HL-60/S4 treated with phorbol 12-myristate 13-acetate at 8.2 ng/mL for 4 days and 3 days (cell line): ENCODE data around the gene TRIM33.

Experiments
- in situ Hi-C: fragments of 300-500 bp; cut with MboI; formaldehyde crosslinking; loops from 2 replicates; pipeline ENCODE4 v1.15.0; 2022; ENCODE audit warnings: low sequenced_read_pairs

The TRIM33 gene

GRCh38 chr1:114511032-114511785 lies at the start of gene TRIM33:
TRIM33 (minus strand) TSS chr1:114511203; CDS start chr1:114511076, 127 bp downstream.
- in situ Hi-C loops: no loop called here

GRCh38 chr1:114559356-114559755 lies 48.4 kb upstream of the TRIM33 start:
- in situ Hi-C loops: no loop called here

- in situ Hi-C loops: no loop called here
Measured at GRCh38 chr1:114558544-114558943, 47.5 kb upstream of the TRIM33 start.

- in situ Hi-C loops: no loop called here
Measured at GRCh38 chr1:114554577-114554976, 43.6 kb upstream of the TRIM33 start.

GRCh38 chr1:114552106-114552639 lies 41.2 kb upstream of the TRIM33 start:
- in situ Hi-C loops: no loop called here

DNA sequence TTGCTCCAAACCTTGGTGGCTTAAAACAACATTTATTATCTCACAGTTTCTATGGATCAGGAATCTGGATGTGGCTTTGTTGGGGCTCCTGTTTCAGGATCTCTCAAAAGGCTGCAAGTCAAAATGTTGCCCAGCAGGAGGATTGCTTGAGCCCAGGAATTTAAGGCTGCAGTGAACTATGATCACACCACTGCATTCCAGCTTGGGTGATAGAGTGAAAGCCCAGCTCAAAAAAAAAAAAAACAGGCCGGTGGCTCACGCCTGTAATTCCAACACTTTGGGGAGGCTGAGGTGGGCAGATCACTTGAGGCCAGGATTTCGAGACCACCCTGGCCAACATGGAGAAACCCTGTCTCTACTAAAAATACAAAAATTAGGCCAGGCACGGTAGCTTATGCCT lies 40.4 kb upstream of the TRIM33 start:
- in situ Hi-C loops: no loop called here

DNA sequence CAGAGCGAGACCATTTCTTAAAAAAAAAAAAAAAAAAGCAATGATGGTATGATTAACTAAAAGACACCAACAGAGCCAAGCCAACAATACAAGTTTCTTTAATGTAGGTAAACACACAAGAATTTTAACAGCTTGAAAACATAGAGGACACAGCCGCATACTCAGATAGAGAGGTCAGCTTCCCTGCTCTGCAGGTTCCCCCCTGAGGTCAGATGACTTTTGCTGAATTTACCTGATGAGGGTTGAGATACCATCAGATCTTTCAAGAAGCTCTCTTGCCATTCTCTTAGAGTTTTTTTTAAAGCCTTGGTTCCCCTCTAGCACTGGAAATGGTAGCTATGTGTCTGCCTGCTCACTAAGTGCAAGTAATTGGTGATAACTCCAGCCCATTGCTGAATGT lies 39.3 kb upstream of the TRIM33 start:
- in situ Hi-C loops: no loop called here

GRCh38 chr1:114549137-114549536 lies 38.1 kb upstream of the TRIM33 start:
- in situ Hi-C loops: no loop called here

- in situ Hi-C loops: no loop called here
Measured at GRCh38 chr1:114547076-114547475, 36.1 kb upstream of the TRIM33 start.

DNA sequence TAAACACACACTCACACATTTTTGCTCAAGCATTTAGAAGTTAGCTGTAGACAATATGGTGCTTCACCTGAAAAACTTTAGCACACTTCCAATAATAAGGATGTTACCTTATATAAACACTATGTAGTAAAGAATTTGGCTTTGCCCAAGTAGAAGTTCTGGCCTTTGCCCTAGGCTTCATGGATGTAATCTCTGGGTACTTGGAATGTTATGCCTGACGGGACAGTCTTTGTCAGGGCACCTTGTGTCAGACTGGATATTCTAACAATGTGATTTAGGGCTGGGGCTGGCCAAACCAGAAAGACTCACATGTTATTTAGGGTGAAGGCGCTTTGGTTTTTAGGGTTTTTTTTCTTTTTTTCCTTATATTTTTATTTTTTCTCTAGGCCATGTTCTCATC lies 34.8 kb upstream of the TRIM33 start:
- in situ Hi-C loops: no loop called here

- in situ Hi-C loops: no loop called here
Measured at GRCh38 chr1:114545315-114545714, 34.3 kb upstream of the TRIM33 start.

DNA sequence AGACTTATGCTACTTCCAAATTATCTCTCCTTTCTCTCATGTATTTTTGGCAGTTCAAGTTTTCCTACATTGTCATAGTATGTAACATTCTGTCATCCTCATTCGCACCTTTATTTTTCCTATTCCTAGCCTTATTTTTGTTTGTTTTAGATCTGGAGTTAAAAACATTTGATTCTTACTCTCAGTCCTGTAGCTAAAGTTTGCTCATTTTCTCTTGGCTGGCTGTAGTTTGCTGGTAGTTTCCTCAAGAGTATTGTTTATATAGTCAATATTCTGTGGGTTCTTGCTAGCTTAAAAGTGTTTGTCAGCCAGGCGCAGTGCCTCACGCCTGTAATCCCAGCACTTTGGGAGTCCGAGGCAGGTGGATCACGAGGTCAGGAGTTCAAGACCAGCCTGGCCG lies 29.8 kb upstream of the TRIM33 start:
- in situ Hi-C loops: no loop called here

GRCh38 chr1:114540272-114540671 lies 29.3 kb upstream of the TRIM33 start:
- in situ Hi-C loops: no loop called here

GRCh38 chr1:114536043-114536442 lies 25.0 kb upstream of the TRIM33 start:
- in situ Hi-C loops: no loop called here

- in situ Hi-C loops: no loop called here
Measured at GRCh38 chr1:114535401-114535800, 24.4 kb upstream of the TRIM33 start.

DNA sequence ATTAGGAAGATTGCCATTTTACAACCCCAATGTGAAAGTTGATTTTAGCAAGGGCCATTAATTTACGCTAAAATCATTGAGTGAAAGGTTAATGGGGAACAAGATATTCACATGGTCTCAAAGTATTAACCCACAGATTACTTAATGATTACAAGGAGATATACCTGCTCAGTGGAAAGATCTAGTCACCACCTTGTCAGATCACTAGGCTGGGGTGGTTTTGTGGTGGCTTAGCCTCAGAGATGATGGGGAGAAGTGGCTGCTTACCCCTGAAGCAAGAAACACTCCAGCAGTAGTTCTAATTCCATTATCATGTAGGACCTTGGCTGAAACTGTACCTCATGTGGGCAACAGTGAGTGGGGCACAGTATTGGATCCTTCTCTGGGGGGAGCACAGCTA lies 20.1 kb upstream of the TRIM33 start:
- in situ Hi-C loops: no loop called here

DNA sequence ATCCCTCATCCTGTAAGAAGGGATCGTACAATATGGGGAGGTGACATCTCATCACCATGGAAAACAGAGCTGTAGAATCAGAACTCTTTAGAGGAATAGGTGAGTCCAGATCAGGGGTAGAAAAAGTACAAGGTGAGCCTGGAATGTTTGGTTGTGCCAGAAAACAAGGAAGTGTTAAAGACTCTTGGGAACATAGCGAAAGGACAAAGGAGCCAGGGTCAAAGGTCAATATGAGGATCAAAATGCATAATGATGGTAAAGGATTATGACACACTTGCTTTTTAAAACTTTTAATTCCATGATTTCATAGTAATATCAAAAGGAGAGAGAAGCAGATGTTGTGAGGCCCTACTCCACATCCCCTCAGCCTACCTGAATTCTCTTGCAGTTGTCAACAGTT lies 19.2 kb upstream of the TRIM33 start:
- in situ Hi-C loops: no loop called here

GRCh38 chr1:114524944-114525343 lies 13.9 kb upstream of the TRIM33 start:
- in situ Hi-C loops: no loop called here

- in situ Hi-C loops: no loop called here
Measured at GRCh38 chr1:114522264-114522575, 11.2 kb upstream of the TRIM33 start.

DNA sequence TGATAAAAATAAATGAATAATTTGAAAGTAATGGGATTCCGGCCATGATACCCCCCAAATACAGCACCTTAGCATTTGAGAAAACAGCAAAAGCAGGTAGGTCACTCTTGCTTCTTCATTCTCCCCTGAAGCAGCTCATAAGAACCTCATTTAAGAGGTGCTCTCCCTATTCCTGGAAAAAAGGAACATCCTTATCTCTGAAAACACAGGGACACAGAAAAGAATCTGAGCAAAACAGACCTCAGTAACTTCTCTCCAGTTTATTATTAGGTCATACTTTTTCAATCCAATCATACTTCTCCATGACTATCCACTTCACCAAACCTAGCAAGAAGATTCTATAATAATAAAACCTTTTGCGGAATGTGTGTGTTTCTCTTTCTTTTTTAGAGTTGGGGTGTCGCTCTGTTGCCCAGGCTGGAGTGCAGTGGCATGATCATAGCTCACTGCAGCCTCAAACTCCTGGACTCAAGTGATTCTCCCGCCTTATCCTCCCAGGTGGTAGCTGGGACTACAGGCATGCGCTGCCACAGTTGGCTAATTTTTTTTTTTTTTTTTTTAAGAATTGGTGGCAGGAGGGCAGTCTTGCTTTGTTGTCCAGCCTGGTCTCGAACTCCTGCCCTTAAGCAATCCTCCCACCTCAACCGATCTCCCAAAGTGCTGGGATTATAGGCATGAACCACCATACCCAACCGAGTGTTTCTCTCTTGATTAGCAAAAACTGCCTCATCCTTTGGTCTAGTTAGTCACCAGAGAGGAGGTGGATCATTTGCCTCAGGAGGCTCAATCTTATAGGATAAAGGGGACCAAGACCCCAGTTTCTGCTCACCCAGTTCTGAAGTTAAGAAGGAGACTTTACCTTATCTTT lies 10.6 kb upstream of the TRIM33 start:
- in situ Hi-C loops: no loop called here

GRCh38 chr1:114517348-114517747 lies 6.3 kb upstream of the TRIM33 start:
- in situ Hi-C loops: no loop called here
